B cell (primary cell): ENCODE results near the gene CDC73. TPM values are rescaled to one million over a fixed set of nuclear protein-coding genes. Genes with fewer than 3 reads are reported as not detected.

Experiments
- ATAC-seq: fragments of 200-7000 bp; cut with Tn5 transposase; one replicate; pipeline ENCODE4 v1.10.0; 2021; ENCODE audit warnings: low read depth, mild to moderate bottlenecking, moderate number of reproducible peaks, moderate library complexity
- CTCF ChIA-PET: fragments of 350-600 bp; sonication (Branson Sonifier 250); formaldehyde crosslinking; loops from one replicate; lab custom pipeline; 2021; ENCODE audit warnings: antibody characterized with exemption, inconsistent platforms; lab: Charles Lee
- POLR2A ChIA-PET: fragments of 350-600 bp; sonication (Branson Sonifier 250); formaldehyde crosslinking; loops from one replicate; lab custom pipeline; 2021; ENCODE audit warnings: antibody characterized with exemption; lab: Charles Lee
- DNase-seq: peaks from one replicate; pipeline ENCODE4 v3.0.0; 2013
- H2AFZ ChIP-seq: 2 replicates; pipeline ENCODE4 v1.6.1; 2012; ENCODE audit warnings: mild to moderate bottlenecking, low read depth, low read length; ENCODE audit not compliant: insufficient read depth, poor library complexity, severe bottlenecking
- H3K27ac ChIP-seq, 2 donors: 1 replicate in 1 of 2; 2 replicates in 1 of 2; pipeline ENCODE4 v1.5.1; 2012 to 2013; ENCODE audit warnings: low read length in 2 of 2, mild to moderate bottlenecking in 2 of 2, moderate library complexity in 1 of 2
- H3K27me3 ChIP-seq, 4 experiments: fragments of 200-600 bp in 1 of 4; sonication (generic) in 1 of 4; replicated peaks in 1 of 4; 1 replicate in 2 of 4; 2 replicates in 2 of 4; pipeline versions ENCODE4 v1.6.1 to v1.7.0; 2013 to 2016; ENCODE audit warnings: low read length in 3 of 4, mild to moderate bottlenecking in 2 of 4, mixed read lengths in 1 of 4, moderate library complexity in 1 of 4; ENCODE audit not compliant: insufficient read depth in 4 of 4, control insufficient read depth in 3 of 4; ENCODE audit errors: control extremely low read depth in 1 of 4
- H3K36me3 ChIP-seq, 2 experiments: replicated peaks in 1 of 2; 1 replicate in 1 of 2; 2 replicates in 1 of 2; pipeline versions ENCODE4 v1.6.1 to v1.7.1; 2013; ENCODE audit warnings: low read length in 1 of 2; ENCODE audit not compliant: insufficient read depth in 2 of 2, control insufficient read depth in 1 of 2; ENCODE audit errors: control extremely low read depth in 1 of 2, extremely low read depth in 1 of 2
- H3K4me1 ChIP-seq, 2 donors: fragments of 200-600 bp in 1 of 2; sonication (generic) in 1 of 2; 1 replicate in 1 of 2; 2 replicates in 1 of 2; pipeline versions ENCODE4 v1.5.1 to v1.6.1; 2013 to 2017; ENCODE audit warnings: low read length in 2 of 2; ENCODE audit not compliant: control insufficient read depth in 2 of 2, insufficient read depth in 2 of 2
- H3K4me2 ChIP-seq: replicated peaks from 2 replicates; pipeline ENCODE3; 2012; ENCODE audit warnings: mild to moderate bottlenecking, low read depth, low read length; ENCODE audit not compliant: poor library complexity, severe bottlenecking
- H3K4me3 ChIP-seq, 5 experiments: fragments of 200-600 bp in 1 of 5; sonication (generic) in 1 of 5; 1 replicate in 3 of 5; 2 replicates in 2 of 5; pipeline versions ENCODE4 v1.5.1 to v1.7.0; 2011 to 2016; ENCODE audit warnings: low read length in 4 of 5, mild to moderate bottlenecking in 4 of 5, low read depth in 2 of 5, control low read depth in 1 of 5, moderate library complexity in 1 of 5; ENCODE audit not compliant: insufficient read depth in 1 of 5; ENCODE audit errors: control extremely low read depth in 1 of 5, extremely low read depth in 1 of 5
- H3K79me2 ChIP-seq: fragments of 200-600 bp; sonication (generic); one replicate; pipeline ENCODE4 v1.6.0; 2016; ENCODE audit warnings: low read length; ENCODE audit not compliant: control insufficient read depth, insufficient read depth
- H3K9ac ChIP-seq: fragments of 200-600 bp; sonication (generic); 2 replicates; pipeline ENCODE4 v1.6.1; 2017; ENCODE audit warnings: mild to moderate bottlenecking, low read length, moderate library complexity
- H3K9me3 ChIP-seq, 3 donors: one replicate each; pipeline versions ENCODE4 v1.6.1 to v1.7.1; 2013; ENCODE audit warnings: low read length in 2 of 3; ENCODE audit not compliant: control insufficient read depth in 2 of 3, insufficient read depth in 1 of 3; ENCODE audit errors: control extremely low read depth in 1 of 3
- H4K20me1 ChIP-seq: 2 replicates; pipeline ENCODE4 v1.6.0; 2012; ENCODE audit warnings: mild to moderate bottlenecking, low read length; ENCODE audit not compliant: insufficient read depth, control insufficient read depth, poor library complexity, severe bottlenecking
- H3K27ac Mint-ChIP-seq: one replicate; pipeline ENCODE4 v1.8.0; 2021; ENCODE audit warnings: mixed read lengths
- H3K27me3 Mint-ChIP-seq: one replicate; pipeline ENCODE4 v1.8.0; 2021; ENCODE audit warnings: mixed read lengths
- H3K4me1 Mint-ChIP-seq: one replicate; pipeline ENCODE4 v1.8.0; 2021; ENCODE audit warnings: mixed read lengths
- H3K4me3 Mint-ChIP-seq: one replicate; pipeline ENCODE4 v1.8.0; 2021; ENCODE audit warnings: mixed read lengths
- H3K9me3 Mint-ChIP-seq: one replicate; pipeline ENCODE4 v1.8.0; 2022; ENCODE audit warnings: mixed read lengths; ENCODE audit not compliant: insufficient read depth
- EZH2 ChIP-seq: IDR thresholded peaks from 2 replicates; pipeline ENCODE4 v1.6.1; 2012; ENCODE audit warnings: borderline replicate concordance, low read depth, mild to moderate bottlenecking, moderate library complexity, low read length; ENCODE audit not compliant: insufficient read depth, poor library complexity, severe bottlenecking
- WGBS: methylation state at CpG from one replicate; pipeline ENCODE4 v1.1.5; 2013; ENCODE audit warnings: missing lambda C conversion rate; ENCODE audit not compliant: insufficient coverage; 5-methylcytosine and 5-hydroxymethylcytosine counted together
- intact Hi-C: fragments of 100-400 bp; cut with micrococcal nuclease; formaldehyde crosslinking; loops from one replicate; pipeline ENCODE4 v1.10.0; 2022
- polyA plus RNA-seq: library from polyadenylated mRNA; depleted of rRNA; stranded (reverse); fragments of >200 nt; gene quantifications from 2 replicates; pipeline ENCODE4 v1.2.3, GENCODE V29; 2012
- total RNA-seq, 2 donors: library from RNA; stranded (reverse); fragments of 120-200 nt in 1 of 2; gene quantifications; 1 replicate in 1 of 2; 2 replicates in 1 of 2; pipeline versions ENCODE4 v1.2.3 to v1.2.4, GENCODE V29; 2013 to 2022
- TF ChIP-seq, protein P1 (sequence below): fragments of 200-600 bp; IDR thresholded peaks from one replicate; pipeline ENCODE4 v1.8.0; 2022; ENCODE audit warnings: antibody characterized with exemption, mild to moderate bottlenecking

CDC73 gene
- total and polyA plus RNA-seq, 2 donors (not counting 1 experiment from before 2014, with no cell fraction given), result 6.1 to 71.7 TPM

DNA sequence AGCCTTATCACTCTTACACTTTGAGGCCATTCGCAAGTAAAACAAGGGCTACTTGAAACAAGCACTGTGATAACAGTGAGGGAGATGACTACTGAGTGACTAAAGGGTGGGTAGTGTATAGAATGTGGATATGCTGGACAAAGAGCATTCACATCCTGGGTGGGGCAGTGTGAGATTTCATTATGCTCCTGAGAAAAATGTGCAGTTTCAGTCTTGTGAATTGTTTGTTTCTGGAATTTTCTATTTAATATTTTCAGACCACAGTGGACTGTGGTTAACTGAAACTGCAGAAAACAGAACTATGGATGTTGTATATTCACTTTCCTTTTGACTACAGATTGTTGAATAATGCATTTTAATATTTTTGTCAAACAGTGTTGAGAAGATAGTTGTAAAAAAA, 89.7 kb downstream of the CDC73 start:
- no CpG with 5 or more reads among the region's 1 CpG for WGBS
- peaks cover 10% of the 10 kb centered on the region for H3K4me1 Mint-ChIP-seq
- no peaks in the 10 kb centered on the region for H3K27me3 Mint-ChIP-seq
- Histone ChIP-seq H4K20me1 (no peaks in the 10 kb centered on the region), H3K4me2 (no peak overlapping the region), H3K27me3 (no peaks in the 10 kb centered on the region), H3K27ac (peak overlapping the region in 1 of 2 donors; percentile 15), H3K79me2 (peaks cover 3% of the 10 kb centered on the region), H2AFZ (no peak overlapping the region), H3K4me3 (no peak overlapping the region), H3K9me3 (peaks cover 0 to 8% (median under 1%) of the 10 kb centered on the region in 3 donors), H3K9ac (no peak overlapping the region), H3K36me3 (peaks cover 6 to 16% of the 10 kb centered on the region in 2 experiments), H3K4me1 (no peaks in the 10 kb centered on the region)
- ATAC-seq, result no peak
- ChIA-PET POLR2A (no interaction called here), CTCF (no interaction called here)
- no peak overlapping the region for H3K27ac Mint-ChIP-seq
- H3K9me3 Mint-ChIP-seq, result no peaks in the 10 kb centered on the region
- no peak for TF ChIP-seq EZH2
- TF ChIP-seq, protein P1, sequence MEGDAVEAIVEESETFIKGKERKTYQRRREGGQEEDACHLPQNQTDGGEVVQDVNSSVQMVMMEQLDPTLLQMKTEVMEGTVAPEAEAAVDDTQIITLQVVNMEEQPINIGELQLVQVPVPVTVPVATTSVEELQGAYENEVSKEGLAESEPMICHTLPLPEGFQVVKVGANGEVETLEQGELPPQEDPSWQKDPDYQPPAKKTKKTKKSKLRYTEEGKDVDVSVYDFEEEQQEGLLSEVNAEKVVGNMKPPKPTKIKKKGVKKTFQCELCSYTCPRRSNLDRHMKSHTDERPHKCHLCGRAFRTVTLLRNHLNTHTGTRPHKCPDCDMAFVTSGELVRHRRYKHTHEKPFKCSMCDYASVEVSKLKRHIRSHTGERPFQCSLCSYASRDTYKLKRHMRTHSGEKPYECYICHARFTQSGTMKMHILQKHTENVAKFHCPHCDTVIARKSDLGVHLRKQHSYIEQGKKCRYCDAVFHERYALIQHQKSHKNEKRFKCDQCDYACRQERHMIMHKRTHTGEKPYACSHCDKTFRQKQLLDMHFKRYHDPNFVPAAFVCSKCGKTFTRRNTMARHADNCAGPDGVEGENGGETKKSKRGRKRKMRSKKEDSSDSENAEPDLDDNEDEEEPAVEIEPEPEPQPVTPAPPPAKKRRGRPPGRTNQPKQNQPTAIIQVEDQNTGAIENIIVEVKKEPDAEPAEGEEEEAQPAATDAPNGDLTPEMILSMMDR, result no peak
- no peak overlapping the region for H3K4me3 Mint-ChIP-seq
- intact Hi-C loops, result loop anchor here (5.0 kb wide), 1 partner anchor 34 kb away; no protein-coding TSS in a partner anchor
- no peak for DNase-seq

DNA sequence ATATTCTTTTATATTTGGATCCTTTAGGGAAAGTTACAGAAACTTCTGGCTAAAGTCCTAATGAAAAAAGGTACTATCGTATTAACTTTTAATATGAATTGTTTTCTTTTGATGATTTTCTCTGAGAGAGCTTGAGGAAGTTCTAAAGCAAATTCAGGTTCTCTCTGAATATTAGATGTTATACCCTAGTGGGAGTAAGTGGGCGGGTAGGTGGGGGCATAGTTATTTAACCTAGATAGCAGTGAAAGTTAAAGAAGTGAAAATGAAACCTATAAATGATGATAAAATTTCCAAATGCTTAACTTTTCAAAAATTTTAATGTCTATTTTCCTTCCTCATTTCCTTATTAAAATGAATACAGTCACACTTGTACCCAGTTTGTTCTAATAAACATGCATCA, 90.8 kb downstream of the CDC73 start:
- DNase-seq (no peak), ATAC-seq (no peak)
- Histone ChIP-seq H3K36me3 (peaks cover 6 to 17% of the 10 kb centered on the region in 2 experiments), H3K79me2 (peaks cover 3% of the 10 kb centered on the region), H3K9me3 (peaks cover 0 to 4% (median 0%) of the 10 kb centered on the region in 3 donors), H3K27ac (no peak overlapping the region), H3K27me3 (no peaks in the 10 kb centered on the region), H3K4me1 (no peaks in the 10 kb centered on the region), H3K4me2 (no peak overlapping the region), H3K9ac (no peak overlapping the region), H2AFZ (no peak overlapping the region), H3K4me3 (no peak overlapping the region), H4K20me1 (no peaks in the 10 kb centered on the region)
- POLR2A ChIA-PET, result no interaction called here
- H3K4me3 Mint-ChIP-seq, result no peak overlapping the region
- TF ChIP-seq, protein P1, result no peak
- no peak for TF ChIP-seq EZH2
- intact Hi-C loops, result loop anchor here (5.0 kb wide), 1 partner anchor 35 kb away; no protein-coding TSS in a partner anchor
- no peaks in the 10 kb centered on the region for H3K27me3 Mint-ChIP-seq
- CTCF ChIA-PET, result no interaction called here
- H3K27ac Mint-ChIP-seq, result no peak overlapping the region
- WGBS, result no CpG with 5 or more reads among the region's 2 CpGs
- H3K9me3 Mint-ChIP-seq, result no peaks in the 10 kb centered on the region
- peaks cover 10% of the 10 kb centered on the region for H3K4me1 Mint-ChIP-seq
